ENCODE results near the gene SLC39A6.
"Not testable (repeated sequence)": the region's sequence is repeated elsewhere in the genome, so short reads cannot be mapped to it uniquely, and the experiment has no call there.

SLC39A6 gene, protein sequence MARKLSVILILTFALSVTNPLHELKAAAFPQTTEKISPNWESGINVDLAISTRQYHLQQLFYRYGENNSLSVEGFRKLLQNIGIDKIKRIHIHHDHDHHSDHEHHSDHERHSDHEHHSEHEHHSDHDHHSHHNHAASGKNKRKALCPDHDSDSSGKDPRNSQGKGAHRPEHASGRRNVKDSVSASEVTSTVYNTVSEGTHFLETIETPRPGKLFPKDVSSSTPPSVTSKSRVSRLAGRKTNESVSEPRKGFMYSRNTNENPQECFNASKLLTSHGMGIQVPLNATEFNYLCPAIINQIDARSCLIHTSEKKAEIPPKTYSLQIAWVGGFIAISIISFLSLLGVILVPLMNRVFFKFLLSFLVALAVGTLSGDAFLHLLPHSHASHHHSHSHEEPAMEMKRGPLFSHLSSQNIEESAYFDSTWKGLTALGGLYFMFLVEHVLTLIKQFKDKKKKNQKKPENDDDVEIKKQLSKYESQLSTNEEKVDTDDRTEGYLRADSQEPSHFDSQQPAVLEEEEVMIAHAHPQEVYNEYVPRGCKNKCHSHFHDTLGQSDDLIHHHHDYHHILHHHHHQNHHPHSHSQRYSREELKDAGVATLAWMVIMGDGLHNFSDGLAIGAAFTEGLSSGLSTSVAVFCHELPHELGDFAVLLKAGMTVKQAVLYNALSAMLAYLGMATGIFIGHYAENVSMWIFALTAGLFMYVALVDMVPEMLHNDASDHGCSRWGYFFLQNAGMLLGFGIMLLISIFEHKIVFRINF

GRCh38 chr18:36129300-36130038, at the start of gene SLC39A6, which contains the start of gene ELP2:
TSS of gene SLC39A6 (minus strand) at chr18:36129340. CDS start at chr18:36127007, 2,333 bp downstream.
TSS of gene ELP2 (plus strand) at chr18:36129899. CDS start at chr18:36129934, 35 bp downstream.
- DNase-seq = peak; percentile 93

GRCh38 chr18:36177913-36178312, 48.8 kb upstream of the SLC39A6 start:
- no peak for DNase-seq

DNA sequence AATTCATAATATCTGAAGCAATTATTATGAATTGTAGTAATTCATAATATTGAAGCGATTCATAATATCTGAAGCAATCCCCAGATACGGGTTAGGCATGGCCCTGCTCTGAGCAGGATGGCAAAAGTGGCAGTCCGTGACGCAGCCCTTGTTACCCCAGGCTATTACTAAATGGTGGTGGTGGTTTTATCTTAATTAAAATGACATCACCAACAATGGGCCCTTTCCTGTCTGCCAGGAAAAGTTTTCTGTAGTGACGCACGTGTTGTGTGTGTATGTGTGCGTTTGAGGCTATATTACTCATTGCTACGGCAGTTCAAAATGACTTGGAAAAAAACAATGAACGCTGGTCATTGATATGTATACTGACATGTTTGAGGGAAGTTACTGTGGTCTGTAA, 47.6 kb upstream of the SLC39A6 start:
- DNase-seq = peak; percentile 19

GRCh38 chr18:36176177-36176584, 47.0 kb upstream of the SLC39A6 start:
- DNase-seq = no peak

DNA sequence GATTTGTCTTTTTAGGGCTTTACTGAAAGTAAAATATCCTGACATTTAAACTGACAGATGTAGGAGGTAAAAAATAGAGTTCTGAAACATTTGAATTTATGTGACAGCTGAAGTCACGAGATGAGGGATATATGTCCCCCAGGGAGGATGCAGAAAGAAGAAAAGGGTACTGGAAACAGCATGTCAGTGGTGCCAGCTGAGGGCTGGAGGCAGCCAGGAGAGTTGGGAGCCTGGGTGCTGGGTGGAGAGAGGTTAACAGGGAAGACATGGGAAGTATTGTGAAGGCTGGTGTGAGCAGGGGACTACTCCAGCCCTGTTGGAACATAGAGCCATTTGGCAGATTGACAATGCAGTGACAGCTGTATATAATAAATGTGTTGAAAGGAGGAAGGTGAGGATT, 46.3 kb upstream of the SLC39A6 start:
- no peak for DNase-seq

DNA sequence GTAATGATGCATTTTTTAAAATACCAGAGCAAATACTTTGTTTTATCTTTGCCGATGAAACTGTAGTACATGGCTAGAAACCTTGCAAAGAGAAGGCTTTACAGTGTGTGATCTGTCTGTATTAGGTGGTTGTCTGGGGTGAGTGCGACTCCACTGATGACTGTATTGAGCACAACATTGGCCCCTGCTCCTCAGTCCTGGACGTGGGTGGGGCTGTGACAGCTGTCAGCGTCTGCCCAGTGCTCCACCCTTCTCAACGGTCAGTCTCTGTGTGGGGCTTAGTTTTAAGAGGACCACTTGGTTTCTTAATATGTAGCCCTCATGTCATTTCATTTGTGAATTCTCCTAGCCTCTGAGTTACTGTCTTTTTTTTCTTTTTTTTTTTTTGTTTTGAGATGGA, 40.8 kb upstream of the SLC39A6 start:
- DNase-seq = no peak

- not testable (repeated sequence) for DNase-seq
Measured at GRCh38 chr18:36168296-36168695, 39.2 kb upstream of the SLC39A6 start.

GRCh38 chr18:36167692-36168218, 38.6 kb upstream of the SLC39A6 start:
- DNase-seq = no peak

DNA sequence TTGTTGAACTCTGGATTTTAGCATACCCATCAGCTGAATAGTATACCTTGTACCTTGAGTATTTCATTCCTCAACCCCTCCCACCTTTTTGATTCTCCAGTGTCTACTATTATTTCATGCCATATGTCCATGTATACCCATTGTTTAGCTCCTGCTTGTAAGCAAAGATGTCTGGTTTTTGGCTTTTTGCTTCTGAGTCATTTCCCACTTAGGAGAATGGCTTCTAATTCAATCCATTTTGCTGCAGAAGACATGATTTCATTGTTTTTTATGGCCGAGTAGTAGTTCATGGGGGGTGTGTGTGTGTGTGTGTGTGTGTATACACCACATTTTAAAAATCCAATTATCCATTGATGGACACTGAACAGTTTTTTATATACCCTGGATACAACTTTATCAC, 33.8 kb upstream of the SLC39A6 start:
- DNase-seq = no peak

GRCh38 chr18:36160959-36161371, 31.8 kb upstream of the SLC39A6 start:
- DNase-seq = no peak

DNA sequence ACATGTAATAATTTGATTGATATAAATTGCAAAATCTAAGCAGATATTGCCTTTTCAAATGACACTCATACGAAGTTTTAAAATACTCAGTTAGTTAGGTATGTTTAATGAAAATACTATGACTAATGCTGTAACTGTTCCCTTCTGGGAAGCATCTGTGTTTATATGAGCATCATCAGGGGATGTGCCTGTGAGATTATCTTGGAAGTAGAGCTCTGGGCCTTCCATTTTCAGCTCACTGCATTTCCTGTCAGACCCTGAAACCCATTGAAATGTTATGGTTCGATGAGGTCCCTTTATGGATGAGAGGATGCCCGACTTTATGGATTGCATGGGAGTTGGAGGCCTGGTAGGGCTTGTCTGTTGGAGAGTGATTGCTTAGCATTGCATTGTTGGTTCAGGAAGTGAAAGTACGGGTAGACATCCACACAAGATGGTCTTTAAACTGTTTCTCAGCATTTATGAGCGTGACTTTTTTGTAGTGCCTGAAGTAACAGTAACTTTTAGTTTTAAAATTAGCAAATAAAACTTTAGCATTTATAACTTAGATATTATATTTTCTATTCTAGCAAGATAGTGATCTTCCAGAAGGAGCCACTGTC, 29.2 kb upstream of the SLC39A6 start:
- peak; percentile 85 for DNase-seq

GRCh38 chr18:36157441-36157840, 28.3 kb upstream of the SLC39A6 start:
- DNase-seq = peak; percentile 52

GRCh38 chr18:36155851-36156757, 27.0 kb upstream of the SLC39A6 start:
- peak; percentile 56 for DNase-seq

DNA sequence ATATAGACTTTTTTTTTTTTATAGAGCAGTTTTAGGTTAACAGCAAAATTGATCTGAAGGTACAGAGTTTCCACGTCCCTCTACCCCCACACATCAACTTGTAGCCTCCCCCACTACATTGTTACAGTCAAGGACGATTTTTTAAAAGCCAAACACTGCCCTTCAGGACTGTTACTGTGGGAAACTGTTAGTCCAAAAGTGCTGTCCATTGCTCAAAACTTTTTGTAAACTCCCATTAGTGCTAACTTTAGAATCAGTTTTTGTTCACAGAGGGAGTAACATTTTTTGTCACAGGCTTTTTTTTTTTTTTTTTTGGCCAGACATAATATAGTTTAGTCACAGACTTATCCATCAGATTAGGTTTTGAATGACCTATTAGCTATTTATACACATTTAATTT, 24.6 kb upstream of the SLC39A6 start:
- peak; percentile 12 for DNase-seq

DNA sequence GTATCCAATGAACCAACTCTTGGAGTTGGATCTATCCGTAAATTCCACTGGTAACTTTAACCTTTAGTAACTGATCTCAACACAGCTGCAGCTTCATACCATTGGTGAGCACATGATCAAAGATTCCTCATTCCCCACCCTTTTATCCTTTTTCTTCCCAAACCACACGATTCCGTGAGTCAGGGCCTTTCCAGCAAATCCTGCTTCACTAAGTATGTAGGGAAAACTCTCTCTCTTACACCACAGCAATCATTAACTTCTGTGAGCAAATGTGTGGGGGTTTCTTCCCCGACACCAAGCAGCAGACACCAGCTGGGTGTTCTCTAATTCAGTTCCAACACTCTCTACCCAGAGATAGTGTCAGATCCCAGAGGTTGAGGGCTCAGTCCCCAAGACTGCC, 24.1 kb upstream of the SLC39A6 start:
- DNase-seq = peak; percentile 97

DNA sequence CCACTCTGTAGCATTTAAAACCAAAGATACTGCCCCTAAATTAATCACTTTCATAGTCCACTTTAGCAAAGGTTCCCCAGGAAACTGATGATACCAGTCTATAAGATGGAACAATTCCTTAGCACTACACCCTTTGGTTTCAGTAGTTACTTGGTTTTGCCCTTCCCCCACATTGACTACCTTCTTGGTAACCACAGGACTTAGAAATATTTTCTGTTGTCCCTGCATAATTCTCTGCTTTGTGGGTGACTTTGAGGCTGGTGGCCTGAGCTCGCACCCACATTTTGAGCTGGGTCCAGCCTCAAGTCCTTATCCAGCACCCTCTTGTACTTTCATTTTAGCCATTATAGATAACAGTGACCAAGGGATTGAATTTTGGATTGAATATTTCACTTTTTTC, 23.6 kb upstream of the SLC39A6 start:
- DNase-seq = peak; percentile 53

DNA sequence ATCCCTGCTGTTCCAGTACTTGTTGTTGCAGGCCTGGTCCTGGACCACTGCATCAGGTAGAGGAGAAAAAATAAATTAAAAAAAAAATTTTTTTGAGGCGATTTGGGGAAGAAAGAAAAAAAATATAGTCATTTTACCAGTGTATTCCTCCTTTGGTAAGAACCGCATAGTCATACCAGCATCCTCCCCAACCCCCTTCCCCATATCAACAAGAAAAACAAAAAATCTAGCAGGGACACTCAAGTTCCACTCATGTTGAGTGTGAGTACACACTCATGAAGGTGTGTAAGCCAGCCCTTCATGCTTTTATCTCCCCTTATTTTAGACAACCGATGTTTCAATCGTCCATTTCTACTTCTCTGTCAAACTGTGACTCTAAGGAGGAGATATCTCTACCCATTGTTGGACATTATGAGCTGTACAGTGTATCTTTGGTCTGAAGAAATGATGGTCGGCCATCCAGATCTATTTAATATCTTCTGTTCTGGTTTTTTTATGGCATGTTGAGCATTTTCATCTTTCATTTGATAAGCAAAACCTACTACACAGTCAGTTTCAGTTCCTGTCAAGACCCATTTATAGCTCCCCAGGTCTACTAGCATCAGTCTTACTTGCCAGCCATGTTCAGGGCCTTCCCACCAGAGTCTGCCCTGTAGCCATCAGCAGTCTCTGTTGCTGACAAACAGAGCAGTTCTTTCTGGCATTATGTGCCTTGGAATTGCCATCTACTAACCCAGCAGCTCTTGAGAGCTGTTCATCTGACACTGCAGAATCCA, 20.6 kb upstream of the SLC39A6 start:
- DNase-seq = no peak

- DNase-seq = no peak
Measured at GRCh38 chr18:36143391-36143790, 14.3 kb upstream of the SLC39A6 start.

DNA sequence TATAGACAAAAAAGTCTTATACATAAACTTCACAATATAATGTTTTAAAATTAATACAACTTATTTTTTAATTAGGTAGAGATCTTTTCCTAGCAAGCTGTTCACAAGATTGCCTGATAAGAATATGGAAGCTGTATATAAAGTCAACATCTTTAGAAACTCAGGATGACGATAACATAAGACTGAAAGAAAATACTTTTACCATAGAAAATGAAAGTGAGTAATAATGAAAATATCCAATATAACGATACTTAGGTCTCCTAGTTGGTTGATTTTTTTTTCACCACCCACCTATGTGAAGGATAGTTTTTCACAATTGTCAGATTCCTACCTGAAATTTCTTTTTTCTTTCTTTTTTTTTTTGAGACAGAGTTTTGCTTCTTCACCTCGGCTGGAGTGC, 13.6 kb upstream of the SLC39A6 start:
- DNase-seq = no peak

GRCh38 chr18:36141576-36141975, 12.4 kb upstream of the SLC39A6 start:
- DNase-seq = no peak

DNA sequence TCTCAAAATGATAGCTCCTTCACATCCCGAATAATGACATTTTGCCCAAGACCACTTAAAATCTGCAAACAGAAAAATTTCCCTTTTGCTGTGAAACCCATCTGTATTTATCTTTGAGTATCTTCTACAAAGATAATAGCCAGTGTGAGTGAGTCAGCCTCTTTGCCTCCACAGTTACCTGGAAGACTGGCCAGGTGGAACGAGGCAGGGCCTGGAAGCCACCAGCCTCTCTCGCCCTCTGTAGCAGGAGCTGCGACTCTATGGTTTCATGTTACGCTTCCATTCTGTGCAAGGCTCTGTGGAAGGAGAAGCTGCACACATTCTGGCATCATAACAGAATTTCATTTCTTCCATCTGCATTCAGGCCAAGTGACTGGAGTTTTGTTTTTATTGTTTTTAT, 10.1 kb upstream of the SLC39A6 start:
- no peak for DNase-seq
